Pancreas (tissue), 10 donors: ENCODE data around the gene RNASE13. TPM values are rescaled to one million over a fixed set of nuclear protein-coding genes. Genes with fewer than 3 reads are reported as not detected.

Experiments used
- ATAC-seq, 4 donors: fragments of 200-7000 bp; cut with Tn5 transposase; one replicate each; pipeline versions ENCODE4 v1.8.0 to v1.9.1; 2020; ENCODE audit warnings: mild to moderate bottlenecking in 4 of 4, moderate library complexity in 4 of 4
- DNase-seq, 6 donors: peaks; one replicate each; pipeline ENCODE4 v3.0.0-alpha.2; 2020
- FAIRE-seq: peaks from 2 replicates; lab custom pipeline; 2012; peaks lifted over from hg19 to GRCh38; lab: Jason Lieb, UNC
- H3K27ac ChIP-seq, 4 donors: fragments of 200-600 bp; sonication (generic); 1 replicate in 3 of 4; 2 replicates in 1 of 4; pipeline versions ENCODE4 v1.5.0 to v1.8.0; 2020
- H3K27me3 ChIP-seq, 4 donors: fragments of 200-600 bp; one replicate each; pipeline ENCODE4 v1.8.0; 2021
- H3K36me3 ChIP-seq, 3 donors: fragments of 200-600 bp; sonication (generic) in 1 of 3; one replicate each; pipeline versions ENCODE4 v1.5.0 to v1.8.0; 2020 to 2021
- H3K4me1 ChIP-seq, 3 donors: fragments of 200-600 bp; one replicate each; pipeline ENCODE4 v1.8.0; 2021
- H3K4me3 ChIP-seq, 4 donors: fragments of 200-600 bp; sonication (generic) in 2 of 4; one replicate each; pipeline versions ENCODE4 v1.5.0 to v1.8.0; 2020 to 2021
- H3K9me3 ChIP-seq, 4 donors: fragments of 200-600 bp; one replicate each; pipeline ENCODE4 v1.8.0; 2021
- WGBS, 2 donors: extraction: QIAGEN DNeasy Blood & Tissue Kit; methylation state at CpG; one replicate each; pipeline ENCODE4 v1.1.7; 2013; 5-methylcytosine and 5-hydroxymethylcytosine counted together
- intact Hi-C, 3 donors: fragments of 100-400 bp; cut with DNase I; formaldehyde crosslinking; loops; one replicate each; pipeline versions ENCODE4 v1.11.1 to v1.14.2; 2022
- polyA plus RNA-seq, 2 donors: library from polyadenylated mRNA; stranded (reverse); fragments of 200-250 nt; gene quantifications; one replicate each; pipeline ENCODE4 v1.2.3, GENCODE V29; 2013
- total RNA-seq, 6 donors: library from RNA; stranded (reverse); fragmentation: NEBNext Ultra II Directional in 4 of 6; extraction: Animal tissue kit (Norgen Biotek cat#: 25700) in 4 of 6; gene quantifications; one replicate each; pipeline versions ENCODE4 v1.2.1 to v1.2.4, GENCODE V29; 2021 to 2023
- TF ChIP-seq, protein P1 (sequence below), 4 donors: fragments of 200-600 bp; sonication (generic) in 3 of 4; IDR thresholded peaks; one replicate each; pipeline versions ENCODE4 v1.5.0 to v1.8.0; 2021; ENCODE audit warnings: antibody characterized with exemption in 4 of 4
- donor health status: healthy with polysubstance abuse.
- donor health status: DM: no; HTN: no; CAD: no; lungs with moderate emphysema.
- donor health status: DM: no; HTN: no; CAD: no.
- donor health status: control.
- donor health status: control.
- donor health status: Bipolar disorder and iron deficiency.
- donor health status: DM: yes; HTN: yes; CAD: no.
- donor health status: DM: no; HTN: no; CAD: no.
- donor health status: DM: no; HTN: no; CAD: no.
- donor health status: DM: yes; HTN: yes; CAD: no.

The RNASE13 gene
- total and polyA plus RNA-seq, 8 donors = 0.08 to 0.23 (median 0.13) TPM; not detected in 4

DNA sequence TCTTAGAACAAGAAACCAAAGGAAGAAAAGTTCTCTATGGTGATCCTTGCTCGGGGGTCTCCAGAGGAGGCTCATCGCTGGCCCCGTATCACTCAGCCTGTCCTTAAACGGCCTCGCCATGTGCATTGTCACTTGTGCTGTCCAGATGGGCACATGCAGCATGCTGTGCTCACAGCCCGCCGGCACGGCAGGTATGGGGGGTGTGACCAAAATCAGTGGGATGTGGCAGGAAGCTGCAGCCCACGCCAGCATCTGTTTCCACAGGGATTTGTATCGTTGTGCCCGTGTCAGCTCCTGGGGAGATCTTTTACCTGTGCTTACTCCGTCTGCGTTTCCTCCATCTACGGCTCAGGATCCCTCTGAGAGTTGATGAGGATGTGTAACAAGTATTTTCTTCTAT, 38.1 kb downstream of the RNASE13 start:
- Histone ChIP-seq H3K9me3 (no peaks in the 10 kb centered on the region), H3K4me1 (peaks cover 0 to 4% (median 3%) of the 10 kb centered on the region in 3 donors), H3K27me3 (no peaks in the 10 kb centered on the region), H3K27ac (no peak overlapping the region), H3K36me3 (peaks cover 9 to 52% (median 33%) of the 10 kb centered on the region in 3 donors), H3K4me3 (no peak overlapping the region)
- ATAC-seq (no peak), DNase-seq (no peak), FAIRE-seq (no peak)
- TF ChIP-seq, protein P1, sequence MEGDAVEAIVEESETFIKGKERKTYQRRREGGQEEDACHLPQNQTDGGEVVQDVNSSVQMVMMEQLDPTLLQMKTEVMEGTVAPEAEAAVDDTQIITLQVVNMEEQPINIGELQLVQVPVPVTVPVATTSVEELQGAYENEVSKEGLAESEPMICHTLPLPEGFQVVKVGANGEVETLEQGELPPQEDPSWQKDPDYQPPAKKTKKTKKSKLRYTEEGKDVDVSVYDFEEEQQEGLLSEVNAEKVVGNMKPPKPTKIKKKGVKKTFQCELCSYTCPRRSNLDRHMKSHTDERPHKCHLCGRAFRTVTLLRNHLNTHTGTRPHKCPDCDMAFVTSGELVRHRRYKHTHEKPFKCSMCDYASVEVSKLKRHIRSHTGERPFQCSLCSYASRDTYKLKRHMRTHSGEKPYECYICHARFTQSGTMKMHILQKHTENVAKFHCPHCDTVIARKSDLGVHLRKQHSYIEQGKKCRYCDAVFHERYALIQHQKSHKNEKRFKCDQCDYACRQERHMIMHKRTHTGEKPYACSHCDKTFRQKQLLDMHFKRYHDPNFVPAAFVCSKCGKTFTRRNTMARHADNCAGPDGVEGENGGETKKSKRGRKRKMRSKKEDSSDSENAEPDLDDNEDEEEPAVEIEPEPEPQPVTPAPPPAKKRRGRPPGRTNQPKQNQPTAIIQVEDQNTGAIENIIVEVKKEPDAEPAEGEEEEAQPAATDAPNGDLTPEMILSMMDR (IDR thresholded peaks at IDR 0.05) = no peak
- intact Hi-C loops = no loop called here
- WGBS, 2 donors = 81 to 84% methylated on average over 14 of the region's 14 CpGs

DNA sequence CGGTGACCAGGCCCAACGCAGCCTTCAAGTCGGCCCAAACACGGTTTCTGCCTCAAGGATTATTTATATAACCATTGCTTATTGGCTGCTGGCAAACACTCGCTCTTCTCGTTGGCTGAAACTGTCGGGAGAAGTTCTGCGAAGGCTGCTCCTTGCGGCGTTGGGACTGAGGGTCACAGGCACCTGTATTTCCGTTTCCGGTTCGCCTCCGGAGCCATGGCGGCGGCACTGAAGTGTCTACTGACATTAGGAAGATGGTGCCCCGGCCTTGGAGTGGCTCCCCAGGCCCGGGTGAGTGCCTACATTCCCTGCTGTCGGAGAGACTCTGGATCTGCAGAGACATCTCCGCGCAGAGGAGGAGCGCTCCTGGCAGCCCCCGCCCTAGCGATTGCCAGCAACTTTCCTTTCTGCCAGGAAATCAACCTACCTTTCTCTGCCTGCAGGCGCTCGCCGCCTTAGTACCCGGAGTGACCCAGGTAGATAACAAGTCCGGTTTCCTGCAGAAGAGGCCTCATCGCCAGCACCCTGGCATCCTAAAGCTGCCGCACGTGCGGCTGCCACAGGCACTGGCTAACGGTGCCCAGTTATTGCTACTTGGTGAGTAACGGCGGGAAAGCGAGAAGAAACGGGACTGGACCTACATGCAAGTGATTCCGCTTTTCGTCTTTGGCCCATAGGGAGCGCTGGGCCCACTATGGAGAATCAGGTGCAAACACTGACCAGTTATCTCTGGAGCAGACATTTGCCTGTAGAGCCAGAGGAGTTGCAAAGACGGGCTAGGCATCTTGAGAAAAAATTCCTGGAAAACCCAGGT, 44.6 kb downstream of the RNASE13 start, which contains the start of gene METTL17:
TSS of gene METTL17 (plus strand) at position 194 of the 814 bp plus-strand sequence. CDS start at position 217, 23 bp downstream.
- peak within 1 kb of the TSS; percentile 81 to 96 (median 92) for H3K4me3 ChIP-seq
- TF ChIP-seq, protein P1 (IDR thresholded peaks at IDR 0.05) = peak in 1 of 4 donors; percentile 7
- intact Hi-C loops = no loop called here
- WGBS, 2 donors = 0% methylated on average over 42 of the region's 42 CpGs
- H3K4me1 ChIP-seq = peaks cover 5 to 28% (median 16%) of the 10 kb centered on the region in 3 donors
- peak within 1 kb of the TSS; percentile 13 to 82 (median 63) for H3K27ac ChIP-seq
- DNase-seq (peak; percentile 82 to 94 (median 88)), ATAC-seq (peak; percentile 94 to 98 (median 96)), FAIRE-seq (peak; percentile 37)
- no peaks in the 10 kb centered on the region for H3K9me3 ChIP-seq
- peaks cover 5 to 29% (median 16%) of the 10 kb centered on the region in 3 donors for H3K36me3 ChIP-seq
- no peaks in the 10 kb centered on the region for H3K27me3 ChIP-seq

DNA sequence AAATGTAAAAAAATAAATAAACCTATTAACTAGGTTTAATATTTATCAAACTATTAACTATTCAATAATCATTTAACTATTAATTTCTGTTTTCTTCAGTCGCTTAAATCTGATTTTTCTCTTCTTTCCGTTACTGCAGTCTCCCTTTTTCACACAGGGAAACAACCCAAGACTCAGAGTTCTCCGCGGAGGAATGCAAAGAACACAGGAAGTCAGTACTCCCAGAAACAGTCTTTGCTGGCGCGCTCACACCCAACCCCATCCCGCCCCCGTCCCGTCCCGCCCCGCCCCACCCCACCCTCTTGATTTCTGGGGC, 45.2 kb downstream of the RNASE13 start:
- Histone ChIP-seq H3K27ac (peak overlapping the region; percentile 13 to 82 (median 63)), H3K27me3 (no peaks in the 10 kb centered on the region), H3K36me3 (peaks cover 0 to 23% (median 10%) of the 10 kb centered on the region in 3 donors), H3K9me3 (no peaks in the 10 kb centered on the region), H3K4me3 (peak overlapping the region in 2 of 4 donors; percentile 89 to 95), H3K4me1 (peaks cover 5 to 28% (median 16%) of the 10 kb centered on the region in 3 donors)
- ATAC-seq (no peak), FAIRE-seq (no peak), DNase-seq (no peak)
- TF ChIP-seq, protein P1 (IDR thresholded peaks at IDR 0.05) = no peak
- 1% methylated on average over 11 of the region's 11 CpGs for WGBS, 2 donors
- intact Hi-C loops = no loop called here

DNA sequence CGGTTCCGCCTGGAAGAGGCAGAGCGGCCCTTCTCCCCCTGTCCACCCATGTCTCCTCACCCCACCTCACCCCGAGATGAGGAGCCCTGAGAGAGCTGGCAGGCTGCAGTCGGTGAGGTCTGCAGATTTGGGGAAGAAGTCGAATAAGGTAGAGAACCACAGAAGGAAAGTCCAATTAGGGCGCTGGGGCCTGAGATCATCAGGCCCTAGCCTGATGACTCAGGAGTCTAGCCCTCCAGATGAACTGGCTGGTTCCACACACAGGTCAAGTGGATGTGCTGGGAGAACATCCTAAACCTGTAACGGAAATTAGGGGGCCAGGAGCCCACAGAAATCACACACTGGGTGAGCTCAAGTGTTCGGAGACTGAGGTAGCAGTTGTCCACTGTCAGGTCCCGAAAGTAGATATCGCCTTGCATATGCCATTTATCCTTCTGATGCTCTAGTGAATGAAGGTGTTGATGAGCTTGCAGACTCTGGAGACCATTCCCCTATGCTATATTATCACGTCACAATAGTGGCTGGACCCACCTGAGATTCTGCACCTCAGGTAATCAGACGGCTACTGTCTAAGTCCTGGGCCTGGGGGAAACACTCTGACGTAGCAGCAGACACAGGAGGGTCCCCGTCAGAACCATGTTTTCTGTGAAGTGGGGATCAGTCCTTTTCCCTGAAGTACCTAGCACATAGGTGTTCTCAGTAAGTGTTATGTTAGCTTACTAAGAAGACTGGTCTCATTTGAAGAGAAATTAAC, 45.7 kb downstream of the RNASE13 start:
- Histone ChIP-seq H3K4me1 (peaks cover 5 to 28% (median 16%) of the 10 kb centered on the region in 3 donors), H3K36me3 (peaks cover 0 to 18% (median 9%) of the 10 kb centered on the region in 3 donors), H3K27me3 (no peaks in the 10 kb centered on the region), H3K27ac (peak overlapping the region; percentile 0 to 82 (median 43)), H3K9me3 (no peaks in the 10 kb centered on the region), H3K4me3 (peak overlapping the region in 2 of 4 donors; percentile 89 to 95)
- 90 to 91% methylated on average over 15 of the region's 15 CpGs for WGBS, 2 donors
- intact Hi-C loops = no loop called here
- FAIRE-seq (no peak), ATAC-seq (no peak), DNase-seq (no peak)
- TF ChIP-seq, protein P1 (IDR thresholded peaks at IDR 0.05) = no peak
